GM12878 (cell line): ENCODE results near the gene GAB1. TPM values are rescaled to one million over a fixed set of nuclear protein-coding genes. Genes with fewer than 3 reads are reported as not detected.

Experiments used
- ATAC-seq: fragments of 200-7000 bp; cut with Tn5 transposase; 3 replicates; pipeline ENCODE4 v1.9.1; 2020; ENCODE audit warnings: mild to moderate bottlenecking, moderate library complexity
- BruUV-seq: library from RNA; stranded (reverse); fragments of 400-500 nt; replicated peaks from 2 replicates; lab custom pipeline; 2021; lab: Mats Ljungman, UMichigan
- CTCF ChIA-PET: fragments of 300-600 bp; sonication (Branson Sonifier 250); formaldehyde crosslinking; extraction: SDS; loops from one replicate; lab custom pipeline; 2021; ENCODE audit warnings: inconsistent platforms; lab: Yijun Ruan, JAX
- POLR2A ChIA-PET: fragments of 350-600 bp; formaldehyde crosslinking; extraction: SDS; loops from one replicate; lab custom pipeline; 2021; ENCODE audit warnings: inconsistent platforms; lab: Charles Lee
- RAD21 ChIA-PET: fragments of 300-600 bp; sonication (Branson Sonifier 250); formaldehyde crosslinking; loops from one replicate; lab custom pipeline; 2023; ENCODE audit warnings: antibody characterized with exemption; ENCODE audit not compliant: unreplicated experiment; lab: Charles Lee
- SMC1A ChIA-PET: fragments of 300-600 bp; sonication (Branson Sonifier 250); formaldehyde crosslinking; loops from one replicate; lab custom pipeline; 2023; ENCODE audit not compliant: unreplicated experiment, uncharacterized antibody; lab: Charles Lee
- DNase-seq: peaks from one replicate; pipeline ENCODE4 v3.0.0-alpha.2; 2011; ENCODE audit warnings: low read depth, low spot score
- FAIRE-seq: peaks from 3 replicates; lab custom pipeline; 2011; peaks lifted over from hg19 to GRCh38; lab: Jason Lieb, UNC
- H2AFZ ChIP-seq: 2 replicates; pipeline ENCODE4 v1.6.0; 2011; ENCODE audit warnings: low read depth, low read length, control low read depth; ENCODE audit not compliant: control insufficient read depth
- H3K27ac ChIP-seq: 2 replicates; pipeline ENCODE4 v1.5.1; 2011; ENCODE audit warnings: control low read depth; ENCODE audit not compliant: control insufficient read depth, insufficient read depth
- H3K27me3 ChIP-seq, 2 experiments: replicated peaks in 1 of 2; 2 replicates each; pipeline versions ENCODE4 v1.6.0 to v1.6.1; 2011; ENCODE audit warnings: low read length in 1 of 2; ENCODE audit not compliant: control insufficient read depth in 2 of 2, insufficient read depth in 2 of 2
- H3K36me3 ChIP-seq, 2 experiments: 2 replicates each; pipeline ENCODE4 v1.5.1; 2011; ENCODE audit warnings: low read length in 1 of 2; ENCODE audit not compliant: control insufficient read depth in 2 of 2, insufficient read depth in 2 of 2
- H3K4me1 ChIP-seq: 2 replicates; pipeline ENCODE4 v1.6.1; 2011; ENCODE audit warnings: mild to moderate bottlenecking, low read length, moderate library complexity, mixed read lengths; ENCODE audit not compliant: control insufficient read depth, insufficient read depth
- H3K4me2 ChIP-seq: 2 replicates; pipeline ENCODE4 v1.6.0; 2011; ENCODE audit warnings: control low read depth; ENCODE audit not compliant: control insufficient read depth, insufficient read depth
- H3K4me3 ChIP-seq: fragments of 200-600 bp; sonication (generic); 2 replicates; pipeline ENCODE4 v1.5.1; 2016
- H3K79me2 ChIP-seq: 2 replicates; pipeline ENCODE4 v1.6.0; 2011; ENCODE audit warnings: low read length; ENCODE audit not compliant: control insufficient read depth, insufficient read depth
- H3K9ac ChIP-seq: 2 replicates; pipeline ENCODE4 v1.8.0; 2011; ENCODE audit warnings: low read length, control low read depth, mixed read lengths; ENCODE audit not compliant: control insufficient read depth, insufficient read depth
- H3K9me3 ChIP-seq: replicated peaks from 3 replicates; pipeline ENCODE4 v1.5.1; 2011; ENCODE audit warnings: mild to moderate bottlenecking, low read length; ENCODE audit not compliant: control insufficient read depth, insufficient read depth
- H4K20me1 ChIP-seq: 2 replicates; pipeline ENCODE4 v1.6.0; 2011; ENCODE audit not compliant: control insufficient read depth, insufficient read depth
- BCLAF1 ChIP-seq: fragments of 450-650 bp; IDR thresholded peaks from 2 replicates; pipeline ENCODE4 v1.6.1; 2017; ENCODE audit warnings: antibody characterized with exemption, mild to moderate bottlenecking, moderate library complexity
- MXI1 ChIP-seq: fragments of 150-350 bp; IDR thresholded peaks from 2 replicates; pipeline ENCODE4 v1.6.1; 2011; ENCODE audit warnings: low read depth, mild to moderate bottlenecking, inconsistent platforms, low read length, improper control_type of control experiment
- RUNX3 ChIP-seq: IDR thresholded peaks from 2 replicates; pipeline ENCODE4 v1.6.1; 2012; ENCODE audit warnings: low read length, inconsistent platforms
- SMAD5 ChIP-seq: IDR thresholded peaks from 2 replicates; pipeline ENCODE4 v1.6.1; 2016; ENCODE audit warnings: antibody characterized with exemption, low read depth
- TCF7 ChIP-seq: IDR thresholded peaks from 2 replicates; pipeline ENCODE4 v1.6.1; 2014; ENCODE audit warnings: antibody characterized with exemption, borderline replicate concordance
- ZSCAN29 ChIP-seq: fragments of 450-650 bp; IDR thresholded peaks from 2 replicates; pipeline ENCODE4 v1.6.1; 2017; ENCODE audit warnings: mild to moderate bottlenecking, moderate library complexity
- WGBS: methylation state at CpG from one replicate; pipeline ENCODE4 v1.1.6; 2016; ENCODE audit warnings: low lambda C conversion rate; ENCODE audit not compliant: insufficient replicate concordance, insufficient coverage; ENCODE audit errors: missing lambda C conversion rate; 5-methylcytosine and 5-hydroxymethylcytosine counted together
- in situ Hi-C: fragments of 300-500 bp; cut with MboI; formaldehyde crosslinking; loops from 9 replicates; pipeline ENCODE4 v1.14.3; 2018; ENCODE audit warnings: mixed read lengths
- intact Hi-C: fragments of 100-400 bp; cut with micrococcal nuclease; formaldehyde crosslinking; loops from one replicate; pipeline ENCODE4 v1.14.2; 2022; ENCODE audit not compliant: unreplicated experiment
- polyA plus RNA-seq, 11 experiments: library from polyadenylated mRNA; depleted of rRNA in 4 of 11; unstranded in 6 of 11; stranded (reverse) in 5 of 11; fragments of >200 nt; fragmentation: Nextera tagmentation in 4 of 11; fragmentation: Illumina TruSeq in 1 of 11; extraction: Ambion mirVana in 4 of 11; extraction: Trizol in 1 of 11; gene quantifications; 1 replicate in 1 of 11; 2 replicates in 10 of 11; pipeline versions ENCODE4 v1.2.1 to v1.2.3, GENCODE V29; 2011 to 2016; ENCODE audit warnings: inconsistent platforms in 2 of 11, missing spikeins in 2 of 11, low read depth in 1 of 11
- total RNA-seq, 4 experiments: library from RNA; depleted of rRNA in 3 of 4; stranded (reverse); fragments of >200 nt in 3 of 4; fragmentation: Illumina TruSeq in 1 of 4; extraction: Trizol in 1 of 4; gene quantifications; 2 replicates each; pipeline versions ENCODE4 v1.2.1 to v1.2.3, GENCODE V29; 2013 to 2021

The GAB1 gene
- total and polyA plus RNA-seq, 10 of the 15 experiments (the other 5 are each of a cell fraction or from before 2014, with no cell fraction given), result 0.37 to 5.3 (median 3.2) TPM

- H3K4me1 ChIP-seq, result 0 out of 2 replicates have a peak, but pooled peaks cover 1% of the 10 kb centered on the region
- CTCF ChIA-PET, result interaction anchor here (1.1 to 9.1 kb wide), 5 partner anchors 9 to 25 kb away, joined by 3 to 76 read pairs (median 9); no protein-coding TSS in a partner anchor
These were observed 15.2 kb downstream of the GAB1 start for GRCh38 chr4:143351774-143352451.

More at GRCh38 chr4:143351774-143352451, 15.2 kb downstream of the GAB1 start:
- POLR2A ChIA-PET, result interaction anchor here (1.4 to 10.0 kb wide), 2 partner anchors 11 to 67 kb away, joined by 4 to 94 read pairs; partner anchors contain the start of gene GAB1
- Histone ChIP-seq H3K27me3 (no peaks in the 10 kb centered on the region), H3K9me3 (no peaks in the 10 kb centered on the region), H3K79me2 (no peaks in the 10 kb centered on the region)
- 6% methylated on average over 1 of the region's 1 CpG for WGBS
- RAD21 ChIA-PET, result interaction anchor here (1.2 to 2.7 kb wide), 2 partner anchors 15 to 25 kb away, joined by 3 to 14 read pairs; partner anchors contain the start of gene GAB1
- TF ChIP-seq MXI1 (no peak), ZSCAN29 (no peak), SMAD5 (no peak), RUNX3 (no peak), BCLAF1 (no peak), TCF7 (peak; percentile 69)
- TF ChIP-seq, all 136 proteins: peak for 1
- intact Hi-C loops, result no loop called here
- ATAC-seq, result no peak; the same call in 2 of the 3 replicates
- Histone ChIP-seq H3K36me3 (no peaks in the 10 kb centered on the region), H3K4me3 (no peak overlapping the region), H3K4me2 (no peak overlapping the region), H3K9ac (no peak overlapping the region), H3K27ac (no peak overlapping the region), H2AFZ (no peak overlapping the region), H4K20me1 (no peaks in the 10 kb centered on the region)
- FAIRE-seq, result no peak
- DNase-seq, result no peak
- SMC1A ChIA-PET, result interaction anchor here (0.6 to 5.5 kb wide), 8 partner anchors 10 to 133 kb away, joined by 3 to 62 read pairs (median 3); partner anchors contain the start of gene GAB1
- in situ Hi-C loops, result no loop called here
- BruUV-seq, result no TSS peak
